SK-N-SH treated with all-trans-retinoic acid at 6 μM for 48 hours (cell line): ENCODE results near the gene LVRN.

Source experiments
- ARNTL ChIP-seq: fragments of 450-650 bp; formaldehyde crosslinking; IDR thresholded peaks from 2 replicates; pipeline ENCODE4 v1.5.0; 2020; ENCODE audit warnings: low read depth, mild to moderate bottlenecking, moderate library complexity, borderline replicate concordance
- BACH2 ChIP-seq: fragments of 250-450 bp; sonication (Bioruptor Pico); IDR thresholded peaks from 2 replicates; pipeline ENCODE4 v1.9.0; 2021; ENCODE audit warnings: mild to moderate bottlenecking, borderline replicate concordance
- CREB5 ChIP-seq: fragments of 250-450 bp; sonication (Bioruptor Pico); IDR thresholded peaks from 2 replicates; pipeline ENCODE4 v1.5.1; 2020; ENCODE audit warnings: low read depth, mild to moderate bottlenecking, moderate library complexity
- ESRRG ChIP-seq: fragments of 250-450 bp; sonication (Bioruptor Pico); IDR thresholded peaks from 2 replicates; pipeline ENCODE4 v1.6.1; 2021; ENCODE audit warnings: mild to moderate bottlenecking
- OSR1 ChIP-seq: fragments of 250-450 bp; sonication (Bioruptor Pico); IDR thresholded peaks from 2 replicates; pipeline ENCODE4 v1.8.0; 2022; ENCODE audit warnings: moderate library complexity, mild to moderate bottlenecking, inconsistent platforms
- PPARA ChIP-seq: fragments of 250-450 bp; sonication (Bioruptor Pico); IDR thresholded peaks from 2 replicates; pipeline ENCODE4 v1.5.0; 2020; ENCODE audit warnings: mild to moderate bottlenecking, borderline replicate concordance
- RARB ChIP-seq: fragments of 250-450 bp; sonication (Bioruptor Pico); IDR thresholded peaks from 2 replicates; pipeline ENCODE4 v1.8.0; 2021; ENCODE audit warnings: mild to moderate bottlenecking, moderate library complexity
- SNAI2 ChIP-seq: fragments of 250-450 bp; sonication (Bioruptor Pico); IDR thresholded peaks from 2 replicates; pipeline ENCODE4 v1.5.0; 2020; ENCODE audit warnings: mild to moderate bottlenecking, moderate library complexity
- TCF4 ChIP-seq: fragments of 250-450 bp; sonication (Bioruptor Pico); IDR thresholded peaks from 2 replicates; pipeline ENCODE4 v1.8.0; 2021; ENCODE audit warnings: mild to moderate bottlenecking, moderate library complexity, borderline replicate concordance
- ZFP3 ChIP-seq: fragments of 250-450 bp; sonication (Bioruptor Pico); IDR thresholded peaks from 2 replicates; pipeline ENCODE4 v1.5.0; 2020; ENCODE audit warnings: mild to moderate bottlenecking, moderate library complexity

- TF ChIP-seq PPARA (no peak), ESRRG (no peak), ARNTL (CRISPR knock-in tag) (no peak), CREB5 (CRISPR knock-in tag) (no peak), OSR1 (CRISPR knock-in tag) (no peak), SNAI2 (CRISPR knock-in tag) (no peak), RARB (no peak), ZFP3 (CRISPR knock-in tag) (no peak), BACH2 (no peak), TCF4 (CRISPR knock-in tag) (no peak)
Measured at GRCh38 chr5:115968770-115969169, 6.5 kb downstream of the LVRN start.
